Measurements from ENCODE around the gene PLEK2. TPM values are rescaled to one million over a fixed set of nuclear protein-coding genes. Genes with fewer than 3 reads are reported as not detected.
A peak's percentile ranks its signal among the peaks of the same experiment; 100 is the strongest.
"Not testable (repeated sequence)": the region's sequence is repeated elsewhere in the genome, so short reads cannot be mapped to it uniquely, and the experiment has no call there.

The PLEK2 gene
- total RNA-seq, 1 donor from 2014 or later: 10.5 TPM

- DNase-seq (ENCODE audit: low spot score): no peak
Observed at GRCh38 chr14:67428501-67429031, 16.6 kb upstream of the PLEK2 start.

- peak; percentile 82 for DNase-seq (ENCODE audit: low spot score)
Observed at GRCh38 chr14:67426983-67427606, 15.1 kb upstream of the PLEK2 start.

GRCh38 chr14:67426161-67426560, 14.2 kb upstream of the PLEK2 start:
- no peak for DNase-seq (ENCODE audit: low spot score)

GRCh38 chr14:67425608-67426007, 13.6 kb upstream of the PLEK2 start:
- DNase-seq (ENCODE audit: low spot score): no peak

GRCh38 chr14:67424539-67424938, 12.6 kb upstream of the PLEK2 start:
- no peak for DNase-seq (ENCODE audit: low spot score)

- no peak for DNase-seq (ENCODE audit: low spot score)
Observed at GRCh38 chr14:67423424-67423823, 11.5 kb upstream of the PLEK2 start.

- DNase-seq (ENCODE audit: low spot score): no peak
Observed at GRCh38 chr14:67421356-67422224, 9.6 kb upstream of the PLEK2 start.

GRCh38 chr14:67420102-67420739, 8.3 kb upstream of the PLEK2 start:
- no peak for DNase-seq (ENCODE audit: low spot score)

- DNase-seq (ENCODE audit: low spot score): no peak
Observed at GRCh38 chr14:67418401-67419191, 6.6 kb upstream of the PLEK2 start.

GRCh38 chr14:67417633-67418032, 5.7 kb upstream of the PLEK2 start:
- DNase-seq (ENCODE audit: low spot score): no peak

- no peak for DNase-seq (ENCODE audit: low spot score)
Observed at GRCh38 chr14:67416810-67417209, 4.8 kb upstream of the PLEK2 start.

- DNase-seq (ENCODE audit: low spot score): no peak
Observed at GRCh38 chr14:67416085-67416484, 4.1 kb upstream of the PLEK2 start.

- not testable (repeated sequence) for DNase-seq (ENCODE audit: low spot score)
Observed at GRCh38 chr14:67415610-67416009, 3.6 kb upstream of the PLEK2 start.

- no peak for DNase-seq (ENCODE audit: low spot score)
Observed at GRCh38 chr14:67413806-67414769, 2.1 kb upstream of the PLEK2 start.

- no peak for DNase-seq (ENCODE audit: low spot score)
Observed at GRCh38 chr14:67411370-67411769, 595 bp downstream of the PLEK2 start.

GRCh38 chr14:67410313-67410712, 1.7 kb downstream of the PLEK2 start:
- DNase-seq (ENCODE audit: low spot score): peak; percentile 19

GRCh38 chr14:67409461-67409860, 2.5 kb downstream of the PLEK2 start:
- no peak for DNase-seq (ENCODE audit: low spot score)

- DNase-seq (ENCODE audit: low spot score): not testable (repeated sequence)
Observed at GRCh38 chr14:67408122-67408801, 3.7 kb downstream of the PLEK2 start.

GRCh38 chr14:67405771-67406170, 6.2 kb downstream of the PLEK2 start:
- no peak for DNase-seq (ENCODE audit: low spot score)

GRCh38 chr14:67400434-67400833, 11.5 kb downstream of the PLEK2 start:
- DNase-seq (ENCODE audit: low spot score): peak; percentile 5

All from mucosa of gallbladder (tissue), 1 donor.